Measurements from ENCODE around the gene TNNI3K.

DNA sequence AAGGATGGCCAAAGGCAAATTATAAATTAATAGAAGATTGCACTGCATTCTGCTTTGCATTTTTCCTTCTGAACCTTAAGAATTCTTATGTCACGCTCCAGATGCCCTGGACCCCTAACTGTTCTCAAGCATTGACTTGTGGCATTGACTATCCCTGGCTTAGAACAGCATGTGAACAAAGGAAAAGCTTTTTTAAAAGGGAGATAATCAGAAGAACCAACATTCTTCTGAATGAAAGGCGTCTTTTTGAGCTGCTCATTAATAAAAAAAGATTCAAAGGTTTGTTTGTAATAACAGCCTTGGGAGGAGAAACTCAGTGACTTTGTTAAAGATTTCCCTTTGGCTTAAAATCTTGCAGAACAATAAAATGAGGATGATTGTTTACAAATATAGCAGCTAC is 105.5 kb downstream of the TNNI3K start:
- TF ChIP-seq ZNF79 (CRISPR knock-in tag; IDR thresholded peaks at IDR 0.05; ENCODE audit: low read depth): no peak
- no peak for TF ChIP-seq ZNF274 (IDR thresholded peaks at IDR 0.05; ENCODE audit: borderline replicate concordance, low read depth, low read length)
- TF ChIP-seq XRCC5 (IDR thresholded peaks at IDR 0.05; ENCODE audit: low read depth, low read length): no peak
- TF ChIP-seq ELF4 (CRISPR knock-in tag; IDR thresholded peaks at IDR 0.05): no peak
- TF ChIP-seq POLR2AphosphoS5 (IDR thresholded peaks at IDR 0.05; ENCODE audit: control insufficient read depth, insufficient read depth, low read depth, low read length): no peak
- TF ChIP-seq SIN3A (IDR thresholded peaks at IDR 0.05; ENCODE audit: borderline replicate concordance in 2 of 2, control insufficient read depth in 1 of 2, low read depth in 2 of 2, low read length in 2 of 2): no peak
- no peak for TF ChIP-seq KAT7 (CRISPR knock-in tag; IDR thresholded peaks at IDR 0.05; ENCODE audit: borderline replicate concordance)
- no peak for TF ChIP-seq FOXK2 (conservative IDR thresholded peaks at IDR 0.05 in 1 of 2, IDR thresholded peaks at IDR 0.05 in 1 of 2; ENCODE audit: low read depth in 2 of 2)
- TF ChIP-seq USF2 (CRISPR knock-in tag; IDR thresholded peaks at IDR 0.05): no peak

All from K562 (cell line).